Brain microvascular endothelial cell (primary cell): ENCODE measurements around the gene TRIP12.
"Not testable (repeated sequence)": the region's sequence is repeated elsewhere in the genome, so short reads cannot be mapped to it uniquely, and the experiment has no call there.

Experiments used
- DNase-seq: peaks from one replicate; pipeline ENCODE4 v3.0.0-alpha.2; 2020
- H3K27ac ChIP-seq: fragments of 250-450 bp; sonication (Bioruptor Pico); 2 replicates; pipeline ENCODE4 v1.5.1; 2020; ENCODE audit warnings: mild to moderate bottlenecking, moderate library complexity
- H3K27me3 ChIP-seq: fragments of 250-450 bp; sonication (Bioruptor Pico); replicated peaks from 2 replicates; pipeline ENCODE4 v1.5.1; 2020; ENCODE audit warnings: mild to moderate bottlenecking
- H3K36me3 ChIP-seq: fragments of 250-450 bp; sonication (Bioruptor Pico); replicated peaks from 2 replicates; pipeline ENCODE4 v1.5.1; 2020; ENCODE audit warnings: mild to moderate bottlenecking
- H3K4me3 ChIP-seq: 2 replicates; pipeline ENCODE4 v1.5.1; 2011; ENCODE audit warnings: low read depth, mild to moderate bottlenecking, control low read depth, low read length, moderate library complexity
- CTCF ChIP-seq: IDR thresholded peaks from 2 replicates; pipeline ENCODE4 v1.5.1; 2011; ENCODE audit warnings: low read depth, mild to moderate bottlenecking, moderate library complexity, low read length, control low read depth, inconsistent platforms; ENCODE audit errors: missing control alignments
- in situ Hi-C: cut with HindIII; loops from 2 replicates; pipeline ENCODE4 v1.10.0; 2017; ENCODE audit warnings: low sequenced_read_pairs, low pct_ligation_motif_present

TRIP12 gene

GRCh38 chr2:229849073-229849472 lies 72.7 kb downstream of the TRIP12 start:
- no peak overlapping the region for H3K27ac ChIP-seq
- no peak for TF ChIP-seq CTCF
- no peaks in the 10 kb centered on the region for H3K27me3 ChIP-seq

GRCh38 chr2:229843613-229844012 lies 78.2 kb downstream of the TRIP12 start:
- Histone ChIP-seq H3K27ac (no peak overlapping the region), H3K36me3 (peaks cover 9% of the 10 kb centered on the region), H3K27me3 (no peaks in the 10 kb centered on the region), H3K4me3 (no peak overlapping the region)
- in situ Hi-C loops, result no loop called here
- no peak for TF ChIP-seq CTCF
- no peak for DNase-seq

More at GRCh38 chr2:229849073-229849472, 72.7 kb downstream of the TRIP12 start:
- DNase-seq, result no peak
- Histone ChIP-seq H3K4me3 (no peak overlapping the region), H3K36me3 (peaks cover 9% of the 10 kb centered on the region)
- in situ Hi-C loops, result no loop called here

GRCh38 chr2:229838729-229839128 lies 83.1 kb downstream of the TRIP12 start:
- no peak overlapping the region for H3K27ac ChIP-seq
- H3K27me3 ChIP-seq, result no peaks in the 10 kb centered on the region
- no peak overlapping the region for H3K4me3 ChIP-seq
- in situ Hi-C loops, result no loop called here
- no peak for DNase-seq
- TF ChIP-seq CTCF, result no peak
- H3K36me3 ChIP-seq, result peaks cover 11% of the 10 kb centered on the region

GRCh38 chr2:229836847-229837246 lies 85.0 kb downstream of the TRIP12 start:
- TF ChIP-seq CTCF, result no peak
- no peak for DNase-seq
- no peak overlapping the region for H3K27ac ChIP-seq
- no peak overlapping the region for H3K4me3 ChIP-seq
- H3K27me3 ChIP-seq, result no peaks in the 10 kb centered on the region
- peaks cover 11% of the 10 kb centered on the region for H3K36me3 ChIP-seq
- in situ Hi-C loops, result no loop called here

DNA sequence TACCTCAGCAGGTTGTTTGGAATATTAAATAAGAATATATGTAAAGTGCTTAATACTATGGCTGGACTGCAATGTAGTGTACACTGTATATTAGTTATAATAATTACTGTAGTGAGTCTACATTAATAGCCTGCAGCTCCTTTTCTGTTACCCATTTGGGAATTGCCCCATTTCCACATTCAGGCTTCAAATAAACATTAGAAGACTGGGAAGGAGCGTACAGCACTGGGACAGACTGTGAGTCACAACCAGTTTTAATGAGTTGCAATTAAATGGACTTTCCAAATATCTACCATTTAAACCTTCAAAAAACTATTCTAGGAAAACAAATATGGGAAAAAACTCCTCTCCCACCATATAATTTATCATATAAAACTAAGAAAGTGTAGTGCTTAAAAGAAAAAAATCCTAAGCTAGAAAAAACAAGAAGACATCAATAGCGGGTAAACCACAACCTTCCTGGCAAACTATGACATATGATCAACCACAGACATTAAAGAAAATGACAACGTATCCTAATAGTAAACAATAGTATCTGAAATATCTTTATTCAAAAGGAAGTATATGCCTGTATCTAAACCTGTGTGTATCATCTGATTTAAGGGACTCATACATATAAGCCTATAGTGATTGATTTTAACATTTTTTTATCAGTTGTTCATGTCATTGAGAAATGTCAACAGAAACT lies 86.1 kb downstream of the TRIP12 start:
- no peak overlapping the region for H3K4me3 ChIP-seq
- DNase-seq, result no peak
- in situ Hi-C loops, result no loop called here
- H3K36me3 ChIP-seq, result peaks cover 11% of the 10 kb centered on the region
- no peak for TF ChIP-seq CTCF
- H3K27me3 ChIP-seq, result no peaks in the 10 kb centered on the region
- no peak overlapping the region for H3K27ac ChIP-seq

DNA sequence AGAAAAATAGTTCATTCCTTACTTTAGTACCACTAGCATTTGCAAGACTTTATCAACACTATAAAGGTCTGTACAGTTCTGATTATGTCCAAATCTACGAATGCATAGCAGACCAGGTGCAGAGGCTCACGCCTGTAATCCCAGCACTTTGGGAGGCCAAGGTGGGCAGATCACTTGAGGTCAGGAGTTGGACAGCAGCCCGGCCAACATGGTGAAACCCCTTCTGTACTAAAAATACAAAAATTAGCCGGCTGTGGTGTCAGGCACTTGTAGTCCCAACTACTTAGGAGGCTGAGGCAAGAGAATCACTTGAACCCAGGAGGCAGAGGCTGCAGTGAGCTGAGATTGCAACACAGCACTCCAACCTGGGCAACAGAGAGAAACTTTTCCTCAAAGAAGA lies 87.4 kb downstream of the TRIP12 start:
- DNase-seq, H3K4me3 ChIP-seq, in situ Hi-C loops, H3K27ac ChIP-seq, H3K27me3 ChIP-seq: not testable (repeated sequence)
- H3K36me3 ChIP-seq, result peaks cover 14% of the 10 kb centered on the region
